HG03066 (cell line): Measurements from ENCODE around the gene ZDHHC14.
A peak's percentile ranks its signal among the peaks of the same experiment; 100 is the strongest.

Experiments used
- ATAC-seq: cut with Tn5 transposase; IDR thresholded peaks from one replicate; pipeline ENCODE4 v1.9.1; 2021; ENCODE audit warnings: low read depth; ENCODE audit not compliant: unreplicated experiment

ZDHHC14 gene

DNA sequence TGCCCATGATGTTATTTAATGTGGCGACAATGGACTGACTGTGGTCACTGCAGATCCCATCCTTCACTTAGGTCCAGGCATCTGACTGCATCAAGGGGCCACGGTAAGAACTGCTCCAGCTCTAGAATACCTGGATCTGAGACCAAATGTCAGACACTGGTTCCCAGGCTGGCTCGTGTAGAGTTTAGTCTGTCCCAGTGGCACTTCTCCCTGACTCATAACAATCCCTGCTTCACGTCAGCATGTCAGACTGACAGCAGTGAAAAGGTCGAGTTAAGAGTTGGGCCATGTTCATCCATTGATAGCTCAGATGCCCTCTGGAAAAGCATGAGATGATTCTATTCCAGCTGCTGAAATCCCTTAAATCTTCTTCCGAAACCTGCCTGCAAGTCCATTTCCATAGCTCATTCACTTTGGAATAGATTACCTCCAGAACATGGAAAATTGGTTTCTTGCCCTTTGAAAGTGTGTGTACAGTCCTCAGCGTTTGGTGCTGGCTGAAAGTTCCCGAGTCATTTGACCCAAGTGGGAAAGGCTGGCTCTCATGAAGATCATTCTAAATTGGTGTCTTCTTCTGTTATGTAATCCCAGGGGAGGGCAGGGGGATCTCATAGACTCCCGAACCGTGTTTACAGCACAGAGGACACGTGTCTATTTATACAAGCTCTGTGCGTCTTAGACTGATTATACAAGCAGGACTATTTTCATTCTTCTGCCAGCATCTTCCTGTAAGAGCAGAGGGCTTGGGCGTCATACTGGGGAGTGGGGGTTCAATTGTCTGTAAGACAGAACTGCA is 160.8 kb downstream of the ZDHHC14 start:
- ATAC-seq, result no peak

DNA sequence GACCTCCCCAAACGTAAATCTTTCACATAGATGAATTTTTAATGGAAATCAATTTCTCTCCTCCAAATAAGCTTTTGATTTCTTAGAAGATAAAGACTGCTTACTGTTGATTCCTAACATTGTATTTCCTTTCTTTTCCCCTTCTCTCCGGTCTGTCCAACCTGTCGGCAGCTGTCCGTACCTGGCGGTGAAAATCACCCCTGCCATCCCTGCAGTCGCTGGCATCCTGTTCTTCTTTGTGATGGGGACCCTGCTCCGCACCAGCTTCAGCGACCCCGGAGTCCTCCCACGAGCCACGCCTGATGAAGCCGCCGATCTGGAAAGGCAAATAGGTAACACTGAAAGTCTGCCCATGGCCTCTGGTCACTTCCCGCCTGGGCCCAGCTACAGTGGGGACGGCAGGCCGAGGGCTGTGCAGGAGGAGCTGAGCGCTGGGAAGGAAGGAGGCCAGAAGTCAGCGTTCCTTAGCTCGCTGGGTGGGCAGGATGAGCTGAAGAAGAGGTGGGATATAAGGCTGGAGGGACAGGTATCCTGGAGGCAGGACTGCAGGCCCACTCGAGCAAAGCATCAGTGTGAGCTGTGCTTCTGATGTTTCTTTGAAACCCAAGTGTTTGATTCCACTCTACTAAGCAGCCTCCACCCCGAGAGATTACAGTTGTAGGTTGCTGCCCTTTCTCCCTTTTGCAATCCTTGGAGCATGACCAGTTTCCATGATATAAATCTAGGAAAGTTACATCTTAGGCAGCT is 161.6 kb downstream of the ZDHHC14 start:
- no peak for ATAC-seq

- ATAC-seq, result no peak
Measured at GRCh38 chr6:157546321-157546720, 165.3 kb downstream of the ZDHHC14 start.

DNA sequence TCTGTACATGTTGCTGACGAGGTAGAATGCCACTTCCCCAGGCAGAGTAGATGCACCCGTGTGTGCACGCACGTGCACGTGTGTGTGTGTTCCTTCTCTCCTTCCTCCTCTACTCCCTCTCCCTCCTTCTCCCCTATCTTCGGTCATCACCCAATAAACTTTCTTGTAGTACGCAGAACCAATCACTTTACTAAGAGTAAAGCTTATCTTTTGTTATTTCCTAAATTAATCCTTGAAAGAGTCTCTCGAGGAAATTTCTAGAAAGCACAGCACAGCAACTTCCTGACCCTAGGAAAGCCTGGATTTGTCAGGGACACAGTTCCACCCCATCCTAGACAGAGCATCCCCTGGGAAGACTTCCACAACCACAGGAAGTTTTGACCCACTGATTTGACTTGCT is 166.1 kb downstream of the ZDHHC14 start:
- no peak for ATAC-seq

GRCh38 chr6:157548635-157549467 is 167.9 kb downstream of the ZDHHC14 start:
- ATAC-seq, result no peak

GRCh38 chr6:157549468-157549745 is 168.4 kb downstream of the ZDHHC14 start:
- no peak for ATAC-seq

- ATAC-seq, result no peak
Measured at GRCh38 chr6:157550114-157550989, 169.4 kb downstream of the ZDHHC14 start.

GRCh38 chr6:157551041-157551832 is 170.2 kb downstream of the ZDHHC14 start:
- ATAC-seq, result no peak

- ATAC-seq, result no peak
Measured at GRCh38 chr6:157552081-157552747, 171.2 kb downstream of the ZDHHC14 start.

- ATAC-seq, result no peak
Measured at GRCh38 chr6:157552820-157553485, 172.0 kb downstream of the ZDHHC14 start.

- ATAC-seq, result no peak
Measured at GRCh38 chr6:157554747-157555146, 173.8 kb downstream of the ZDHHC14 start.

GRCh38 chr6:157555455-157556143 is 174.6 kb downstream of the ZDHHC14 start:
- ATAC-seq, result no peak

DNA sequence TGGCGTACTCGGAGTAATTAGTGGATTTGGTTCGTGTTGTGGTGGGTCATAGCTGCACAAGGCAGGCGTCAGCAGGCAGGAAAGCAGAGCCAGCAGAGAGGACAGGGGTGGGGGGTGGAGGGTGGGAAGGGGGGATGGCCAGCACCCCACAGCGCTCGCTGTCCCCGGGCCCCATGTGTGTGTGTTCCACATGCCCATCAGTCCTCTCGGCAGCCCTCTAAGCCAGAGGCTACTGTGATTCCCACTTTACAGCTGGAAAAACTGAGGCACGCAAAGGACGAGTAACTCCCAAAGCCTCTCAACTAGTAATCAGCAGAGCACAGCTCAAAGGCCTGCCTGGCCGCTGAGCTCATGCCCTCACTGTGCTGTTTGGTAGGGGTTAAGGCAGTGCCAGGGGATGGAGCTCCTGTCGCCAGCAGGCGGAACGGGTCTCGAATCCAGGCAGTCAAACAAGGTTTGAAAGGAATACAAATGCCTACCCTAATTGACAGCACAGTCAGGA is 175.2 kb downstream of the ZDHHC14 start:
- no peak for ATAC-seq

GRCh38 chr6:157556671-157557430 is 175.9 kb downstream of the ZDHHC14 start:
- ATAC-seq, result no peak

- peak; percentile 59 for ATAC-seq
Measured at GRCh38 chr6:157557559-157557958, 176.6 kb downstream of the ZDHHC14 start.

- no peak for ATAC-seq
Measured at GRCh38 chr6:157558049-157558448, 177.1 kb downstream of the ZDHHC14 start.
